Stimulated activated CD8-positive, alpha-beta memory T cell treated with anti-CD3 and anti-CD28 coated beads, Interleukin-15, amount 100 ng/mL, for 4 hours (primary cell): Measurements from ENCODE around the gene FGF18.

ENCODE experiments used
- DNase-seq, 2 donors: peaks; one replicate each; pipeline ENCODE4 v3.0.0-alpha.2; 2020; ENCODE audit warnings: low read depth in 2 of 2

The FGF18 gene

GRCh38 chr5:171442287-171443042 lies 23.0 kb downstream of the FGF18 start:
- DNase-seq, result no peak

GRCh38 chr5:171444582-171444981 lies 25.1 kb downstream of the FGF18 start:
- DNase-seq, result no peak

GRCh38 chr5:171445644-171446516 lies 26.4 kb downstream of the FGF18 start:
- no peak for DNase-seq

- no peak for DNase-seq
These were observed 27.8 kb downstream of the FGF18 start for GRCh38 chr5:171447226-171447625.

GRCh38 chr5:171449426-171449825 lies 30.0 kb downstream of the FGF18 start:
- DNase-seq, result no peak

GRCh38 chr5:171450423-171451331 lies 31.2 kb downstream of the FGF18 start:
- DNase-seq, result no peak

GRCh38 chr5:171451421-171451820 lies 32.0 kb downstream of the FGF18 start:
- DNase-seq, result no peak

- no peak for DNase-seq
These were observed 33.7 kb downstream of the FGF18 start for GRCh38 chr5:171453056-171453725.

GRCh38 chr5:171453988-171454387 lies 34.5 kb downstream of the FGF18 start:
- DNase-seq, result no peak

GRCh38 chr5:171454549-171454948 lies 35.1 kb downstream of the FGF18 start:
- DNase-seq, result no peak

- no peak for DNase-seq
These were observed 36.1 kb downstream of the FGF18 start for GRCh38 chr5:171455522-171455921.

GRCh38 chr5:171457208-171457981 lies 37.9 kb downstream of the FGF18 start:
- DNase-seq, result no peak

- no peak for DNase-seq
These were observed 40.4 kb downstream of the FGF18 start for GRCh38 chr5:171459839-171460238.

- DNase-seq, result no peak
These were observed 42.9 kb downstream of the FGF18 start for GRCh38 chr5:171462136-171462927.

- no peak for DNase-seq
These were observed 43.7 kb downstream of the FGF18 start for GRCh38 chr5:171462928-171463861.

GRCh38 chr5:171463862-171464229 lies 44.4 kb downstream of the FGF18 start:
- no peak for DNase-seq

- no peak for DNase-seq
These were observed 45.4 kb downstream of the FGF18 start for GRCh38 chr5:171464829-171465228.

GRCh38 chr5:171467107-171467506 lies 47.7 kb downstream of the FGF18 start:
- DNase-seq, result no peak

GRCh38 chr5:171469326-171469725 lies 49.9 kb downstream of the FGF18 start:
- no peak for DNase-seq
